HepG2 (cell line): Measurements from ENCODE around the gene ZNF749. TPM values are rescaled to one million over a fixed set of nuclear protein-coding genes. Genes with fewer than 3 reads are reported as not detected.

Experiments
- CAMTA2 ChIP-seq: sonication (generic); formaldehyde crosslinking; IDR thresholded peaks from 2 replicates; pipeline ENCODE4 v1.4.0; 2020; ENCODE audit warnings: mild to moderate bottlenecking, missing genetic modification reagents, borderline replicate concordance
- FOSL1 ChIP-seq: sonication (generic); formaldehyde crosslinking; IDR thresholded peaks from 2 replicates; pipeline ENCODE4 v1.9.0; 2021; ENCODE audit warnings: missing genetic modification reagents, borderline replicate concordance
- KAT2B ChIP-seq: fragments of 150-350 bp; IDR thresholded peaks from 2 replicates; pipeline ENCODE4 v1.6.1; 2014; ENCODE audit warnings: low read depth, low read length, borderline replicate concordance
- KDM1A ChIP-seq: IDR thresholded peaks from 2 replicates; pipeline ENCODE4 v1.6.1; 2016; ENCODE audit warnings: missing compliant biosample characterization
- ONECUT2 ChIP-seq: sonication (generic); formaldehyde crosslinking; IDR thresholded peaks from 2 replicates; pipeline ENCODE4 v1.4.0; 2020; ENCODE audit warnings: missing genetic modification reagents
- PAF1 ChIP-seq: IDR thresholded peaks from 2 replicates; pipeline ENCODE4 v1.6.1; 2016; ENCODE audit warnings: missing genetic modification reagents, missing compliant biosample characterization
- PHF21A ChIP-seq: sonication (generic); formaldehyde crosslinking; IDR thresholded peaks from 2 replicates; pipeline ENCODE4 v1.5.0; 2020; ENCODE audit warnings: mild to moderate bottlenecking, missing genetic modification reagents
- REL ChIP-seq: sonication (generic); formaldehyde crosslinking; conservative IDR thresholded peaks from 2 replicates; pipeline ENCODE4 v1.8.0; 2022; ENCODE audit warnings: mild to moderate bottlenecking, missing genetic modification reagents, moderate library complexity
- XRCC5 ChIP-seq: fragments of 200-400 bp; formaldehyde crosslinking; optimal IDR thresholded peaks from 2 replicates; pipeline ENCODE3; 2017; ENCODE audit warnings: mild to moderate bottlenecking, low read length
- ZNF264 ChIP-seq: sonication (generic); formaldehyde crosslinking; IDR thresholded peaks from 2 replicates; pipeline ENCODE4 v1.4.0; 2020; ENCODE audit warnings: missing genetic modification reagents
- ZNF326 ChIP-seq: sonication (generic); formaldehyde crosslinking; IDR thresholded peaks from 2 replicates; pipeline ENCODE4 v1.4.0; 2020; ENCODE audit warnings: missing genetic modification reagents, borderline replicate concordance
- ZNF331 ChIP-seq: sonication (generic); formaldehyde crosslinking; IDR thresholded peaks from 2 replicates; pipeline ENCODE4 v1.4.0; 2020; ENCODE audit warnings: missing genetic modification reagents
- ZNF512B ChIP-seq: sonication (generic); formaldehyde crosslinking; IDR thresholded peaks from 2 replicates; pipeline ENCODE4 v1.5.1; 2020; ENCODE audit warnings: missing genetic modification reagents, mild to moderate bottlenecking, borderline replicate concordance
- ZNF552 ChIP-seq: sonication (generic); formaldehyde crosslinking; IDR thresholded peaks from 2 replicates; pipeline ENCODE4 v1.9.0; 2022; ENCODE audit warnings: missing genetic modification reagents, mild to moderate bottlenecking, borderline replicate concordance
- ZNF563 ChIP-seq: sonication (generic); formaldehyde crosslinking; IDR thresholded peaks from 2 replicates; pipeline ENCODE4 v1.8.0; 2022; ENCODE audit warnings: mild to moderate bottlenecking, moderate library complexity, missing genetic modification reagents
- ZNF572 ChIP-seq: sonication (generic); formaldehyde crosslinking; IDR thresholded peaks from 2 replicates; pipeline ENCODE4 v1.5.1; 2020; ENCODE audit warnings: mild to moderate bottlenecking, missing genetic modification reagents
- ZNF605 ChIP-seq: sonication (generic); formaldehyde crosslinking; IDR thresholded peaks from 2 replicates; pipeline ENCODE4 v1.8.0; 2022; ENCODE audit warnings: mild to moderate bottlenecking, missing genetic modification reagents
- ZNF646 ChIP-seq: sonication (generic); formaldehyde crosslinking; IDR thresholded peaks from 2 replicates; pipeline ENCODE4 v1.9.0; 2021; ENCODE audit warnings: mild to moderate bottlenecking, missing genetic modification reagents
- ZNF724P ChIP-seq: sonication (generic); formaldehyde crosslinking; IDR thresholded peaks from 2 replicates; pipeline ENCODE4 v1.8.0; 2022; ENCODE audit warnings: missing genetic modification reagents, borderline replicate concordance
- ZNF75D ChIP-seq: sonication (generic); formaldehyde crosslinking; IDR thresholded peaks from 2 replicates; pipeline ENCODE4 v1.8.1; 2023; ENCODE audit warnings: missing genetic modification reagents, mild to moderate bottlenecking, borderline replicate concordance
- polyA plus RNA-seq, 8 experiments: library from polyadenylated mRNA; depleted of rRNA in 3 of 8; stranded (reverse) in 7 of 8; unstranded in 1 of 8; fragments of >200 nt; fragmentation: Illumina TruSeq in 4 of 8; extraction: Trizol in 4 of 8; gene quantifications; 2 replicates each; pipeline versions ENCODE4 v1.2.1 to v1.2.3, GENCODE V29; 2011 to 2016; ENCODE audit warnings: low read depth in 4 of 8, missing spikeins in 1 of 8, mixed read lengths in 1 of 8; ENCODE audit not compliant: insufficient read depth in 1 of 8
- total RNA-seq, 5 experiments: library from RNA; depleted of rRNA; stranded (reverse); fragments of >200 nt; fragmentation: Illumina TruSeq; extraction: Trizol; gene quantifications; 2 replicates each; pipeline ENCODE4 v1.2.3, GENCODE V29; 2016; ENCODE audit warnings: low read depth in 1 of 5
- TF ChIP-seq, protein P1 (sequence below): sonication (generic); formaldehyde crosslinking; IDR thresholded peaks from 2 replicates; pipeline ENCODE4 v1.4.0; 2020; ENCODE audit warnings: low read depth, mild to moderate bottlenecking, missing genetic modification reagents

The ZNF749 gene
- total and polyA plus RNA-seq, 2 of the 13 experiments (the other 11 are each of a cell fraction or from before 2014, with no cell fraction given) = 18.9 to 21.0 TPM

- TF ChIP-seq ZNF724P (CRISPR knock-in tag) (no peak), ZNF605 (no peak; the same call in 1 of the 2 replicates), ZNF563 (CRISPR knock-in tag) (no peak), ZNF264 (CRISPR knock-in tag) (no peak), REL (CRISPR knock-in tag) (no peak), CAMTA2 (CRISPR knock-in tag) (0 out of 2 replicates have a peak, but pooled peaks have one; percentile 81), PHF21A (CRISPR knock-in tag) (no peak), FOSL1 (CRISPR knock-in tag) (no peak), XRCC5 (peak; percentile 74), ZNF646 (CRISPR knock-in tag) (no peak), ZNF552 (CRISPR knock-in tag) (no peak), ZNF572 (peak; percentile 43; the same call in 1 of the 2 replicates), ONECUT2 (CRISPR knock-in tag) (no peak), PAF1 (CRISPR knock-in tag) (no peak), ZNF326 (no peak), KDM1A (CRISPR knock-in tag) (no peak), KAT2B (no peak), ZNF512B (CRISPR knock-in tag) (no peak), ZNF331 (CRISPR knock-in tag) (no peak), ZNF75D (no peak)
- TF ChIP-seq, protein P1, sequence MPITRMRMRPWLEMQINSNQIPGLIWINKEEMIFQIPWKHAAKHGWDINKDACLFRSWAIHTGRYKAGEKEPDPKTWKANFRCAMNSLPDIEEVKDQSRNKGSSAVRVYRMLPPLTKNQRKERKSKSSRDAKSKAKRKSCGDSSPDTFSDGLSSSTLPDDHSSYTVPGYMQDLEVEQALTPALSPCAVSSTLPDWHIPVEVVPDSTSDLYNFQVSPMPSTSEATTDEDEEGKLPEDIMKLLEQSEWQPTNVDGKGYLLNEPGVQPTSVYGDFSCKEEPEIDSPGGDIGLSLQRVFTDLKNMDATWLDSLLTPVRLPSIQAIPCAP (CRISPR knock-in tag) = no peak
These were observed 42.3 kb downstream of the ZNF749 start, which contains the start of gene ZNF772 (continued) for GRCh38 chr19:57477191-57478008.
